Upper lobe of right lung (tissue), 1 donor: ENCODE measurements around the gene GDPD3. TPM values are rescaled to one million over a fixed set of nuclear protein-coding genes. Genes with fewer than 3 reads are reported as not detected.

Source experiments
- ATAC-seq: fragments of 200-7000 bp; cut with Tn5 transposase; one replicate; pipeline ENCODE4 v1.9.1; 2020; ENCODE audit warnings: mild to moderate bottlenecking, moderate library complexity
- DNase-seq: peaks from one replicate; pipeline ENCODE4 v3.0.0-alpha.2; 2020
- H3K27ac ChIP-seq: fragments of 200-600 bp; one replicate; pipeline ENCODE4 v1.8.0; 2022
- H3K27me3 ChIP-seq: fragments of 200-600 bp; one replicate; pipeline ENCODE4 v1.8.0; 2022; ENCODE audit warnings: mild to moderate bottlenecking
- H3K36me3 ChIP-seq: fragments of 200-600 bp; one replicate; pipeline ENCODE4 v1.8.0; 2022
- H3K4me1 ChIP-seq: fragments of 200-600 bp; one replicate; pipeline ENCODE4 v1.8.0; 2022
- H3K4me3 ChIP-seq: fragments of 200-600 bp; one replicate; pipeline ENCODE4 v1.8.0; 2022; ENCODE audit warnings: mild to moderate bottlenecking
- H3K9me3 ChIP-seq: fragments of 200-600 bp; one replicate; pipeline ENCODE4 v1.8.0; 2022
- intact Hi-C: fragments of 100-400 bp; cut with DNase I; formaldehyde crosslinking; loops from one replicate; pipeline ENCODE4 v1.11.0; 2022
- long read RNA-seq: library from polyadenylated mRNA; unstranded; transcript quantifications from one replicate; pipeline ENCODE4 v2.0.0, GENCODE V29; 2021
- total RNA-seq: library from RNA; stranded (reverse); fragmentation: NEBNext Ultra II Directional; extraction: Animal tissue kit (Norgen Biotek cat#: 25700); gene quantifications from one replicate; pipeline ENCODE4 v1.2.1, GENCODE V29; 2021
- TF ChIP-seq, protein P1 (sequence below): fragments of 200-600 bp; IDR thresholded peaks from one replicate; pipeline ENCODE4 v1.8.0; 2022; ENCODE audit warnings: antibody characterized with exemption
- donor health status: DM: no; HTN: yes; CAD: no; lungs with severe emphysema.

Gene GDPD3, protein sequence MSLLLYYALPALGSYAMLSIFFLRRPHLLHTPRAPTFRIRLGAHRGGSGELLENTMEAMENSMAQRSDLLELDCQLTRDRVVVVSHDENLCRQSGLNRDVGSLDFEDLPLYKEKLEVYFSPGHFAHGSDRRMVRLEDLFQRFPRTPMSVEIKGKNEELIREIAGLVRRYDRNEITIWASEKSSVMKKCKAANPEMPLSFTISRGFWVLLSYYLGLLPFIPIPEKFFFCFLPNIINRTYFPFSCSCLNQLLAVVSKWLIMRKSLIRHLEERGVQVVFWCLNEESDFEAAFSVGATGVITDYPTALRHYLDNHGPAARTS
- 11.5 TPM for total RNA-seq
- long read RNA-seq, transcript GDPD3-202 (10 exons, 1,397 nt), result major isoform, 5 of 24 reads
- long read RNA-seq, partial matches to known transcripts, result 4 of 24 reads
- long read RNA-seq, other reads (novel, unspliced or antisense), result 15 of 24 reads

DNA sequence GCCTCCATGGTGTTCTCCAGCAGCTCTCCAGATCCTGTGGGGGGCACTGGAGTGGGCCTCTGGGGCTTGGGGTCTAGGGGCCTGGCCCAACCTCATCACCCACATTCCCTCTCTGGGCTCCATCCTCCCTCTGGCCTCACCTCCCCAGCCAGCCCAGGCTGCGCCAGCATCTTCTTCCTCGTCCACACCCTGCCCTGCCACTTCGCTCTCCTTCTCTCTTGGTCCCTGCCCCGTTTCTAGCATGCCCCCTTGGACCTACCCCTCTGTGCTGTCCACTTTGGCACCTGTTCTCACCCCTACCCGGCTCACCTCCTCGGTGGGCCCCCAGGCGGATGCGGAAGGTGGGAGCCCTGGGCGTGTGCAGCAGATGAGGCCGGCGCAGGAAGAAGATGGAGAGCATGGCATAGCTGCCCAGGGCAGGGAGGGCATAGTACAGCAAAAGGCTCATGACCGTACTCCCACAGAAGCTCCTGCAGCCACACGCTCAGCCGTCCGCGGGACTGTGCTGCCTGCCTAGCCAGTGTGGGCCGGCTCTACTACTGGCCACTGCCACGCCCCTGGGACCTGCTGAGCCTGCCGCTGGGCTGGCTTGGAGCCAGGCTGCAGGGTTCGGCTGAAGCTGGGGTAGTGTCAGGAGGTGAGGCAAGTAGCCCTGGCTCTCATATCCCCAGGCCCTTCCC is at the start of gene GDPD3:
Gene GDPD3, minus strand, starts transcription at position 507 of the 680 bp plus-strand sequence. Its CDS starts 59 bp downstream, at position 448.
- Histone ChIP-seq H3K9me3 (no peaks in the 10 kb centered on the region), H3K27me3 (no peaks in the 10 kb centered on the region), H3K27ac (no peak within 1 kb of the TSS), H3K4me1 (peaks cover 6% of the 10 kb centered on the region), H3K4me3 (no peak within 1 kb of the TSS), H3K36me3 (peaks cover 60% of the 10 kb centered on the region)
- intact Hi-C loops, result no loop called here
- ATAC-seq (peak; percentile 16), DNase-seq (peak; percentile 70)
- TF ChIP-seq, protein P1, sequence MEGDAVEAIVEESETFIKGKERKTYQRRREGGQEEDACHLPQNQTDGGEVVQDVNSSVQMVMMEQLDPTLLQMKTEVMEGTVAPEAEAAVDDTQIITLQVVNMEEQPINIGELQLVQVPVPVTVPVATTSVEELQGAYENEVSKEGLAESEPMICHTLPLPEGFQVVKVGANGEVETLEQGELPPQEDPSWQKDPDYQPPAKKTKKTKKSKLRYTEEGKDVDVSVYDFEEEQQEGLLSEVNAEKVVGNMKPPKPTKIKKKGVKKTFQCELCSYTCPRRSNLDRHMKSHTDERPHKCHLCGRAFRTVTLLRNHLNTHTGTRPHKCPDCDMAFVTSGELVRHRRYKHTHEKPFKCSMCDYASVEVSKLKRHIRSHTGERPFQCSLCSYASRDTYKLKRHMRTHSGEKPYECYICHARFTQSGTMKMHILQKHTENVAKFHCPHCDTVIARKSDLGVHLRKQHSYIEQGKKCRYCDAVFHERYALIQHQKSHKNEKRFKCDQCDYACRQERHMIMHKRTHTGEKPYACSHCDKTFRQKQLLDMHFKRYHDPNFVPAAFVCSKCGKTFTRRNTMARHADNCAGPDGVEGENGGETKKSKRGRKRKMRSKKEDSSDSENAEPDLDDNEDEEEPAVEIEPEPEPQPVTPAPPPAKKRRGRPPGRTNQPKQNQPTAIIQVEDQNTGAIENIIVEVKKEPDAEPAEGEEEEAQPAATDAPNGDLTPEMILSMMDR, result no peak

DNA sequence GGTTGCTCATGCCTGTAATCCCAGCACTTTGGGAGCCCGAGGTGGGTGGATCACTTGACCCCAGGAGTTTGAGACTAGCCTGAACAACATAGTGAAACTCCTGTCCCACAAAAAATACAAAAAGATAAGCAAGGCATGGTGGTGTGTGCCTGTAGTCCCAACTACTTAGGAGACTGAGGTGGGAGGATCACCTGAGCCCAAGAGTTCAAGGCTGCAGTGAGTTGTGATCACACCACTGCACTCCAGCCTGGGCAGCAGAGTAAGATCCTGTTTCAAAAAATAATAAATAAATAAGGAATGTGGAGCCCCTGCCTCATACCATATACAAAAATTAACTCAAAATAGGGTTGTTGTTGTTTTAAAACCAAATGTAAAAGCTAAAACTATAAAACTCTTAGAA is 43.9 kb upstream of the GDPD3 start:
- H3K4me1 ChIP-seq, result no peaks in the 10 kb centered on the region
- H3K27ac ChIP-seq, result no peak overlapping the region
- H3K36me3 ChIP-seq, result no peaks in the 10 kb centered on the region
- intact Hi-C loops, result no loop called here
- DNase-seq (no peak), ATAC-seq (no peak)
- no peak overlapping the region for H3K4me3 ChIP-seq
- TF ChIP-seq, protein P1, result no peak
- no peaks in the 10 kb centered on the region for H3K9me3 ChIP-seq
- no peaks in the 10 kb centered on the region for H3K27me3 ChIP-seq

DNA sequence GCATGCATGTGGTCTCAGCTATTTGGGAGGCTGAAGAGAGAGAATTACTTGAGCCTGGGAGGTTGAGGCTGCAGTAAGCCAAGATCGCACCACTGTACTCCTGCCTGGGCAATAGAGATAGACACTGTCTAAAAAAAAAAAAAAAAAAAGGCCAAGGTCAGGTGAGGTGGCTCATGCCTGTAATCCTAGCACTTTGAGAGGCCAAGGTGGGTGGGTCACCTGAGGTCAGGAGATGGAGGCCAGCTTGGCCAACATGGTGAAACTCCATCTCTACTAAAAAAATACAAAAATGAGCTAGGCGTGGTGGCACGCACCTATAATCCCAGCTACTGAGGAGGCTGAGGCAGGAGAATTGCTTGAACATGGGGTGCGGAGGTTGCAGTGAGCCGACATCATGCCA is 41.9 kb upstream of the GDPD3 start:
- no peaks in the 10 kb centered on the region for H3K27me3 ChIP-seq
- no peaks in the 10 kb centered on the region for H3K9me3 ChIP-seq
- ATAC-seq, result no peak
- no peak overlapping the region for H3K27ac ChIP-seq
- H3K4me1 ChIP-seq, result no peaks in the 10 kb centered on the region
- H3K4me3 ChIP-seq, result no peak overlapping the region
- H3K36me3 ChIP-seq, result no peaks in the 10 kb centered on the region
- DNase-seq, result no peak
- TF ChIP-seq, protein P1, result no peak
- intact Hi-C loops, result no loop called here

DNA sequence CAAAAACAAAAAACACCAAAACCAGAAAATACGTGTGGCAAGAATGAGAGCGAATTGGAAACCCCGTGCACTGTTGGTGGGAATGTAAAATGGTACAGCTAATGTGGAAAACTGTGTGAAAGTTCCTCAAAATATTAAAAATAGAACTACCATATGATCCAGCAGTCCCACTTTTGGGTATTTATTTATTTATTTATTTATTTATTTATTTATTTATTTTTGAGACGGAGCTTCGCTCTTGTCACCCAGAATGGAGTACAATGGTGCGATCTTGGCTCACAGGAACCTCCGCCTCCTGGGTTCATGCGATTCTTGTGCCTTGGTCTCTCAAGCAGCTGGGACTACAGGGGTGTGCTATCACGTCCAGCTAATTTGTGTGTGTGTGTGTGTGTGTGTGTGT is 39.2 kb upstream of the GDPD3 start:
- Histone ChIP-seq H3K4me3 (no peak overlapping the region), H3K27me3 (no peaks in the 10 kb centered on the region), H3K36me3 (no peaks in the 10 kb centered on the region), H3K27ac (no peak overlapping the region), H3K9me3 (no peaks in the 10 kb centered on the region), H3K4me1 (no peaks in the 10 kb centered on the region)
- TF ChIP-seq, protein P1, result no peak
- ATAC-seq (no peak), DNase-seq (no peak)
- intact Hi-C loops, result no loop called here

DNA sequence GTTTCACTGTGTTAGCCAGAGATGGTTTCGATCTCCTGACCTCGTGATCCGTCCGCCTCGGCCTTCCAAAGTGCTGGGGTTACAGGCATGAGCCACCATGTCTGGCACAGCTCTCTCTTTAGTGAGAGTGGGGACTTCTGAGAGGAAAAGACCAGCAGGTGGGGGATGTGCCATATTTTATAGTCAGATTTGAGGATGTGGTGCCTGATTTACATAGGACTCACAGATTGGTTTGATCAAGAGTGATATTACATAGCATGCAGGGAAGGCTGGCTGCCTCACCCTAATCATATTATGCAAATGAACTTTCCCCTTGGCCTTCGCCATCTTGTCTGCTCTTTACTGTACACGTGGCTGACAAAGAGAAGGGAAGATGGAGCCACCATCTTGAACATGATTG is 37.8 kb upstream of the GDPD3 start:
- Histone ChIP-seq H3K27ac (no peak overlapping the region), H3K4me1 (no peaks in the 10 kb centered on the region), H3K27me3 (no peaks in the 10 kb centered on the region), H3K36me3 (no peaks in the 10 kb centered on the region), H3K9me3 (no peaks in the 10 kb centered on the region), H3K4me3 (no peak overlapping the region)
- intact Hi-C loops, result no loop called here
- no peak for DNase-seq
- no peak for ATAC-seq
- TF ChIP-seq, protein P1, result no peak
